CD14-positive monocyte (primary cell): ENCODE data around the gene FAF2. TPM values are rescaled to one million over a fixed set of nuclear protein-coding genes. Genes with fewer than 3 reads are reported as not detected.

Experiments used
- DNase-seq, 3 donors: peaks; one replicate each; pipeline ENCODE4 v3.0.0-alpha.2; 2011 to 2022
- H2AFZ ChIP-seq: 2 replicates; pipeline ENCODE4 v1.6.0; 2012; ENCODE audit warnings: mild to moderate bottlenecking, low read depth, low read length, inconsistent platforms; ENCODE audit not compliant: insufficient read depth, poor library complexity, severe bottlenecking
- H3K27ac ChIP-seq, 2 donors: 1 replicate in 1 of 2; 2 replicates in 1 of 2; pipeline ENCODE4 v1.5.1; 2012 to 2013; ENCODE audit warnings: low read length in 2 of 2, control low read depth in 1 of 2, inconsistent platforms in 1 of 2, low read depth in 1 of 2, mild to moderate bottlenecking in 1 of 2
- H3K27me3 ChIP-seq, 2 donors: one replicate each; pipeline versions ENCODE4 v1.6.0 to v1.6.1; 2011 to 2013; ENCODE audit warnings: low read length in 2 of 2; ENCODE audit not compliant: control insufficient read depth in 2 of 2, insufficient read depth in 2 of 2
- H3K36me3 ChIP-seq, 2 donors: replicated peaks in 1 of 2; 1 replicate in 1 of 2; 2 replicates in 1 of 2; pipeline versions ENCODE4 v1.5.1 to v1.6.1; 2012 to 2013; ENCODE audit warnings: low read length in 2 of 2, control low read depth in 1 of 2, inconsistent platforms in 1 of 2, mild to moderate bottlenecking in 1 of 2; ENCODE audit not compliant: insufficient read depth in 2 of 2, control insufficient read depth in 1 of 2
- H3K4me1 ChIP-seq, 2 donors: 1 replicate in 1 of 2; 2 replicates in 1 of 2; pipeline versions ENCODE4 v1.5.1 to v1.6.1; 2012 to 2013; ENCODE audit warnings: low read length in 2 of 2, control low read depth in 1 of 2, inconsistent platforms in 1 of 2, mild to moderate bottlenecking in 1 of 2, moderate library complexity in 1 of 2; ENCODE audit not compliant: insufficient read depth in 2 of 2, control insufficient read depth in 1 of 2
- H3K4me2 ChIP-seq: replicated peaks from 2 replicates; pipeline ENCODE3; 2012; ENCODE audit warnings: low read length, moderate library complexity, mild to moderate bottlenecking; ENCODE audit not compliant: poor library complexity, severe bottlenecking; ENCODE audit errors: extremely low read depth
- H3K4me3 ChIP-seq, 3 experiments: fragments of 200-600 bp in 1 of 3; sonication (generic) in 1 of 3; replicated peaks in 1 of 3; 1 replicate in 2 of 3; 2 replicates in 1 of 3; pipeline ENCODE4 v1.5.1; 2011 to 2013; ENCODE audit warnings: low read length in 3 of 3, mild to moderate bottlenecking in 3 of 3, control low read depth in 2 of 3, low read depth in 2 of 3, inconsistent platforms in 1 of 3, moderate library complexity in 1 of 3
- H3K79me2 ChIP-seq: 2 replicates; pipeline ENCODE4 v1.6.0; 2012; ENCODE audit warnings: mild to moderate bottlenecking, control low read depth, inconsistent platforms, low read length, moderate library complexity; ENCODE audit not compliant: insufficient read depth
- H3K9ac ChIP-seq: 2 replicates; pipeline ENCODE4 v1.6.0; 2017; ENCODE audit warnings: low read length, mild to moderate bottlenecking; ENCODE audit not compliant: insufficient read depth, poor library complexity, severe bottlenecking
- H3K9me3 ChIP-seq, 2 donors: replicated peaks in 1 of 2; 1 replicate in 1 of 2; 2 replicates in 1 of 2; pipeline versions ENCODE4 v1.5.1 to v1.6.1; 2012 to 2013; ENCODE audit warnings: low read length in 2 of 2, control low read depth in 1 of 2; ENCODE audit not compliant: control insufficient read depth in 1 of 2, insufficient read depth in 1 of 2
- H4K20me1 ChIP-seq: 2 replicates; pipeline ENCODE4 v1.6.0; 2012; ENCODE audit warnings: mild to moderate bottlenecking, low read length, control low read depth, moderate library complexity; ENCODE audit not compliant: insufficient read depth
- H3K27ac Mint-ChIP-seq, 7 donors: one replicate each; pipeline ENCODE4 v1.8.0; 2020; ENCODE audit warnings: mild to moderate bottlenecking in 7 of 7, mixed read lengths in 7 of 7, moderate library complexity in 6 of 7, inconsistent platforms in 2 of 7
- H3K27me3 Mint-ChIP-seq, 3 donors: one replicate each; pipeline ENCODE4 v1.8.0; 2021 to 2022; ENCODE audit warnings: low read depth in 3 of 3, mild to moderate bottlenecking in 3 of 3, mixed read lengths in 3 of 3, moderate library complexity in 3 of 3, inconsistent platforms in 1 of 3
- H3K36me3 Mint-ChIP-seq, 2 donors: one replicate each; pipeline ENCODE4 v1.8.0; 2020; ENCODE audit warnings: mixed read lengths in 2 of 2, inconsistent platforms in 1 of 2, mild to moderate bottlenecking in 1 of 2
- H3K4me1 Mint-ChIP-seq: one replicate; pipeline ENCODE4 v1.8.0; 2020; ENCODE audit warnings: mild to moderate bottlenecking, mixed read lengths
- H3K4me3 Mint-ChIP-seq, 2 donors: one replicate each; pipeline ENCODE4 v1.8.0; 2020; ENCODE audit warnings: mild to moderate bottlenecking in 2 of 2, mixed read lengths in 2 of 2, moderate library complexity in 1 of 2
- H3K9me3 Mint-ChIP-seq, 7 donors: one replicate each; pipeline ENCODE4 v1.8.0; 2020 to 2022; ENCODE audit warnings: mixed read lengths in 7 of 7, mild to moderate bottlenecking in 6 of 7, moderate library complexity in 6 of 7, inconsistent platforms in 2 of 7
- CTCF ChIP-seq: fragments of 200-600 bp; IDR thresholded peaks from one replicate; pipeline ENCODE4 v1.8.0; 2022; ENCODE audit warnings: antibody characterized with exemption, mild to moderate bottlenecking
- whole genome bisulfite sequencing: methylation state at CpG from one replicate; pipeline ENCODE4 v1.1.5; 2013; ENCODE audit warnings: missing lambda C conversion rate; ENCODE audit not compliant: insufficient coverage; 5-methylcytosine and 5-hydroxymethylcytosine counted together
- intact Hi-C, 2 donors: fragments of 100-400 bp; cut with micrococcal nuclease; formaldehyde crosslinking; loops; one replicate each; pipeline versions ENCODE4 v1.15.0 to v1.15.1; 2023
- polyA plus RNA-seq, 3 donors: library from polyadenylated mRNA; depleted of rRNA in 1 of 3; unstranded in 2 of 3; stranded (reverse) in 1 of 3; fragments of 300-500 nt in 2 of 3; fragments of >200 nt in 1 of 3; fragmentation: Illumina TruSeq in 2 of 3; gene quantifications; 1 replicate in 2 of 3; 2 replicates in 1 of 3; pipeline ENCODE4 v1.2.3, GENCODE V29; 2012 to 2021

The FAF2 gene
- polyA plus RNA-seq, 3 donors = 11.5 to 14.8 (median 12.2) TPM

DNA sequence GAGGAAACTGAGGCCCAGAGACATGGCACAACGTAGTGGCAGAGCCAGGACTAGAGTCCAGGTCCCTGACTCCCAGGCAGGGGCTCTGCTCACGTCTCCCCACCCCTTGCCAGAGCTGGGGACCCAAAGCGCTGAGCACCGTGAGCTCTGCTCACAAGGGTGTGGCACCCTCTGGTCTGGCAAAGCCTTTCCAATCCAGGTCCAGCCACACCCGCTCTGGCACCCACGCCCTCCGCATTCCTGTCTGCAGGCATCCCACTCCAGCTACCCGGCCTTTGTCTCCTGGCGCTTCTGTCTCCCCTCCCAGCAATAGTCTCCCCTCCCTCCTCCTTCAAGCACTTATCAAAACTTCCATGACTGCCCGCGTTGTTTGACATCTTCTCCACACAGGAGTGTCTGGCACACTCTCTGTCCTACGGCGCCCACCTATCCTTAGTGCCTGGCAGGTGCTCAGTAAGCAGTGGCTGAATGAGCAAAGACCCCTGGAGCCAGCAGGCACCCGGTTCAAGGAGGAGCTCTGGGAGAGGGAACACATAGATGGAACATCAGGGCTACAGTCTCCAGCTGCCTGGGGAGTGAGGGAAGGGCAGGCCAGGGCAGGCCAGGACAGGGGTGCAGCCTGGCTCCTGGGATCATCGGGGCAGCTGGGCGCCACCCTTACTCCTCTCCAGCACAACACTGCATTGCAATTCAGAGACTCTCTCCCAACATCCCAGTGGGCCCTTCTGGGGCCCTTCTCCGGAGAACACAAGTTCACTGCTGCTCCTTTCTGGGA, 47.6 kb upstream of the FAF2 start:
- Histone ChIP-seq H2AFZ (no peak overlapping the region), H3K9ac (no peak overlapping the region), H3K4me2 (no peak overlapping the region), H3K27ac (no peak overlapping the region), H4K20me1 (no peaks in the 10 kb centered on the region), H3K4me1 (no peaks in the 10 kb centered on the region), H3K9me3 (no peaks in the 10 kb centered on the region), H3K4me3 (no peak overlapping the region), H3K79me2 (no peaks in the 10 kb centered on the region), H3K27me3 (no peaks in the 10 kb centered on the region), H3K36me3 (peaks cover 15 to 50% of the 10 kb centered on the region in 2 donors)
- Mint-ChIP-seq H3K27ac (no peak overlapping the region), H3K9me3 (no peaks in the 10 kb centered on the region), H3K27me3 (peaks cover 0 to 4% (median 1%) of the 10 kb centered on the region in 3 donors), H3K4me1 (no peaks in the 10 kb centered on the region), H3K4me3 (no peak overlapping the region), H3K36me3 (peaks cover 45 to 74% of the 10 kb centered on the region in 2 donors)
- intact Hi-C loops = no loop called here
- TF ChIP-seq CTCF = no peak
- DNase-seq = no peak
- WGBS = 95% methylated on average over 16 of the region's 17 CpGs

DNA sequence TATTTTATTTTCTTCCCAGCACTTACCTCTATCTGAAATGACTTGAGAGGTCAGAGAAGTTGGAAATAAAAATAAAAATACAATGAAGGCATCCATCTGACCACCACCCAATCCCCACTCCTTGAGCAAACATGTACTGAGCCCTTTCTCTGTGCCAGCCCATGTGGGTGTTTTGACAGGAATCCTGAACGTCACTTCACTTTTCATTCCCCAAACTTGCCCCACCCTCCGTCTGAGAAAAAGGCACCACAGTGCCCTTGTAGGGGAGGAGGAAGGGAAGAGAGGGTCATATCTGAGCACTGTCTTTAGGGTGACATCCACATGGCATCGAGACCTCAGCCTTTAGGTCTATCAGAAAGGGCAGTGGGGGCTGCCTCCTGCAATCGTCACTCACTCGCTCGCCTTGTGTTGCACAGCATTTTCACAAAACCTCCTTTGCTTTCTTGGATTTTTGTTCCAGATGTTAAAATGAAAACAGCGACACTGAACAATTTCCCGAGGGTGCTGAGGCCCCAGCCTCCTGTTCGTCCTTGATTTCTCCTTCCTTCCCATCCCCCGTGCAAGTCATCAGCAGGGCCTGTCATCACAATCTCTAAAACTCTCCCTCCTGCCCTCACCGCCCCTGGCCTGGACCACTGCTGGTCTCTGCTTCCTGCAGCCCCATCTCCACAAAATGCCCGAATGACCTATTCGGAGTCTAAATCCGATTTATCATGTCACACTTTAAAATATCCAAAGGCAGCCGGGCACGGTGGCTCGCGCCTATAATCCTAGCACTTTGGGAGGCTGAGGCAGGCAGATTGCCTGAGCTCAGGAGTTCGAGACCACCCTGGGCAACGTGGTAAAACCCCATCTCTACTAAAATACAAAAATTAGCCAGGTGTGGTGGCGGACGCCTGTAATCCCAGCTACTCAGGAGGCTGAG, 46.6 kb upstream of the FAF2 start:
- H3K27ac Mint-ChIP-seq = peak overlapping the region in 2 of 7 donors; percentile 57 to 68
- no peak for DNase-seq
- no peak overlapping the region for H3K4me3 Mint-ChIP-seq
- H3K79me2 ChIP-seq = no peaks in the 10 kb centered on the region
- H2AFZ ChIP-seq = no peak overlapping the region
- H4K20me1 ChIP-seq = no peaks in the 10 kb centered on the region
- H3K9me3 Mint-ChIP-seq = no peaks in the 10 kb centered on the region
- no peak overlapping the region for H3K4me3 ChIP-seq
- WGBS = 96% methylated on average over 18 of the region's 22 CpGs
- H3K36me3 Mint-ChIP-seq = peaks cover 51 to 75% of the 10 kb centered on the region in 2 donors
- H3K36me3 ChIP-seq = peaks cover 22 to 51% of the 10 kb centered on the region in 2 donors
- H3K9me3 ChIP-seq = no peaks in the 10 kb centered on the region
- no peaks in the 10 kb centered on the region for H3K27me3 ChIP-seq
- H3K9ac ChIP-seq = no peak overlapping the region
- peaks cover 0 to 4% (median 1%) of the 10 kb centered on the region in 3 donors for H3K27me3 Mint-ChIP-seq
- H3K4me1 Mint-ChIP-seq = no peaks in the 10 kb centered on the region
- no peak for TF ChIP-seq CTCF
- H3K27ac ChIP-seq = no peak overlapping the region
- no peaks in the 10 kb centered on the region for H3K4me1 ChIP-seq
- intact Hi-C loops = no loop called here
- no peak overlapping the region for H3K4me2 ChIP-seq
